HepG2 (cell line): ENCODE results near the gene ZNF276. TPM values are rescaled to one million over a fixed set of nuclear protein-coding genes. Genes with fewer than 3 reads are reported as not detected.
A peak's percentile ranks its signal among the peaks of the same experiment; 100 is the strongest.

Source experiments
- ATAC-seq: fragments of 200-7000 bp; cut with Tn5 transposase; 3 replicates; pipeline ENCODE4 v1.9.1; 2020; ENCODE audit warnings: mild to moderate bottlenecking, moderate library complexity
- BruUV-seq: library from RNA; stranded (reverse); fragments of 400-500 nt; replicated peaks from 2 replicates; lab custom pipeline; 2021; lab: Mats Ljungman, UMichigan
- CTCF ChIA-PET: fragments of 300-600 bp; formaldehyde crosslinking; extraction: SDS; loops from one replicate; lab custom pipeline; 2021; ENCODE audit warnings: low total read pairs, inconsistent platforms, low intra/inter-chr PET ratio; lab: Yijun Ruan, JAX
- POLR2A ChIA-PET: fragments of 350-600 bp; sonication (Branson Sonifier 250); formaldehyde crosslinking; loops from one replicate; lab custom pipeline; 2020; ENCODE audit warnings: antibody characterized with exemption, inconsistent platforms; lab: Yijun Ruan, JAX
- DNase-seq: peaks from one replicate; pipeline ENCODE4 v3.0.0-alpha.2; 2015; ENCODE audit warnings: low spot score
- FAIRE-seq: peaks from 3 replicates; lab custom pipeline; 2011; peaks lifted over from hg19 to GRCh38; lab: Jason Lieb, UNC
- H2AFZ ChIP-seq: one replicate; pipeline ENCODE4 v1.6.1; 2011; ENCODE audit warnings: low read length, inconsistent platforms
- H3K27ac ChIP-seq: fragments of 300-600 bp; 3 replicates; pipeline ENCODE4 v1.8.0; 2011; ENCODE audit warnings: mixed run types, mild to moderate bottlenecking, mixed read lengths, low read length, inconsistent platforms; ENCODE audit not compliant: insufficient read depth; ENCODE audit errors: extremely low read length
- H3K27me3 ChIP-seq, 2 experiments: fragments of 200-600 bp in 1 of 2; 2 replicates in 1 of 2; 3 replicates in 1 of 2; pipeline versions ENCODE4 v1.6.0 to v1.8.0; 2011; ENCODE audit warnings: low read length in 2 of 2, mild to moderate bottlenecking in 2 of 2, moderate library complexity in 2 of 2, inconsistent platforms in 1 of 2; ENCODE audit not compliant: insufficient read depth in 2 of 2, control insufficient read depth in 1 of 2
- H3K36me3 ChIP-seq, 2 experiments: fragments of 200-600 bp in 1 of 2; replicated peaks in 1 of 2; 2 replicates in 1 of 2; 3 replicates in 1 of 2; pipeline versions ENCODE4 v1.5.1 to v1.8.0; 2011; ENCODE audit warnings: low read length in 2 of 2, inconsistent platforms in 1 of 2; ENCODE audit not compliant: insufficient read depth in 2 of 2, control insufficient read depth in 1 of 2
- H3K4me1 ChIP-seq: 2 replicates; pipeline ENCODE4 v1.5.1; 2012; ENCODE audit warnings: low read length, inconsistent platforms; ENCODE audit not compliant: insufficient read depth
- H3K4me2 ChIP-seq: 2 replicates; pipeline ENCODE4 v1.6.0; 2011; ENCODE audit warnings: low read depth, low read length, inconsistent platforms
- H3K4me3 ChIP-seq, 3 experiments: fragments of 200-600 bp in 1 of 3; sonication (generic), shearing (Covaris generic) in 1 of 3; replicated peaks in 1 of 3; 2 replicates each; pipeline ENCODE4 v1.5.1; 2011 to 2016; ENCODE audit warnings: low read length in 3 of 3, inconsistent platforms in 2 of 3, low read depth in 2 of 3, mild to moderate bottlenecking in 2 of 3, control low read depth in 1 of 3, mixed read lengths in 1 of 3; ENCODE audit not compliant: insufficient read depth in 1 of 3
- H3K79me2 ChIP-seq: one replicate; pipeline ENCODE4 v1.6.1; 2011; ENCODE audit warnings: low read length, inconsistent platforms; ENCODE audit not compliant: insufficient read depth
- H3K9ac ChIP-seq: 2 replicates; pipeline ENCODE4 v1.6.0; 2011; ENCODE audit warnings: mild to moderate bottlenecking, low read depth, low read length, inconsistent platforms; ENCODE audit not compliant: insufficient read depth
- H3K9me3 ChIP-seq: 2 replicates; pipeline ENCODE4 v1.5.1; 2012; ENCODE audit warnings: mild to moderate bottlenecking, low read length
- H4K20me1 ChIP-seq: 2 replicates; pipeline ENCODE4 v1.6.0; 2011; ENCODE audit warnings: inconsistent platforms, mild to moderate bottlenecking, low read length, moderate library complexity; ENCODE audit not compliant: insufficient read depth
- BHLHE40 ChIP-seq: IDR thresholded peaks from 2 replicates; pipeline ENCODE4 v1.6.1; 2011; ENCODE audit warnings: low read length, improper control_type of control experiment
- HDAC2 ChIP-seq: sonication (generic); formaldehyde crosslinking; IDR thresholded peaks from 2 replicates; pipeline ENCODE4 v1.4.0; 2020; ENCODE audit warnings: missing genetic modification reagents
- WGBS: methylation state at CpG from one replicate; pipeline ENCODE4 v1.1.6; 2017; ENCODE audit warnings: low lambda C conversion rate; 5-methylcytosine and 5-hydroxymethylcytosine counted together
- in situ Hi-C: cut with HindIII; loops from 2 replicates; pipeline ENCODE4 v1.10.0; 2017; ENCODE audit warnings: low pct_unique_long_range_greater_than_20kb; ENCODE audit not compliant: extremely low pct_ligation_motif_present
- intact Hi-C: fragments of 100-400 bp; cut with micrococcal nuclease; formaldehyde crosslinking; loops from one replicate; pipeline ENCODE4 v1.10.0; 2022; ENCODE audit not compliant: unreplicated experiment
- polyA plus RNA-seq, 8 experiments: library from polyadenylated mRNA; depleted of rRNA in 3 of 8; stranded (reverse) in 7 of 8; unstranded in 1 of 8; fragments of >200 nt; fragmentation: Illumina TruSeq in 4 of 8; extraction: Trizol in 4 of 8; gene quantifications; 2 replicates each; pipeline versions ENCODE4 v1.2.1 to v1.2.3, GENCODE V29; 2011 to 2016; ENCODE audit warnings: low read depth in 4 of 8, missing spikeins in 1 of 8, mixed read lengths in 1 of 8; ENCODE audit not compliant: insufficient read depth in 1 of 8
- total RNA-seq, 5 experiments: library from RNA; depleted of rRNA; stranded (reverse); fragments of >200 nt; fragmentation: Illumina TruSeq; extraction: Trizol; gene quantifications; 2 replicates each; pipeline ENCODE4 v1.2.3, GENCODE V29; 2016; ENCODE audit warnings: low read depth in 1 of 5
- TF ChIP-seq, protein P1 (sequence below): sonication (generic); formaldehyde crosslinking; IDR thresholded peaks from 2 replicates; pipeline ENCODE4 v1.8.0; 2022; ENCODE audit warnings: missing genetic modification reagents, low read depth, mild to moderate bottlenecking, borderline replicate concordance
- TF ChIP-seq, protein P2 (sequence below): IDR thresholded peaks from 2 replicates; pipeline ENCODE4 v1.6.1; 2016; ENCODE audit warnings: low read depth, missing genetic modification reagents, missing compliant biosample characterization
- TF ChIP-seq, protein P3 (sequence below): sonication (generic); formaldehyde crosslinking; IDR thresholded peaks from 2 replicates; pipeline ENCODE4 v1.4.0; 2020; ENCODE audit warnings: mild to moderate bottlenecking, missing genetic modification reagents
- TF ChIP-seq, protein P4 (sequence below), 2 experiments: sonication (generic) in 1 of 2; formaldehyde crosslinking in 1 of 2; IDR thresholded peaks; 2 replicates each; pipeline versions ENCODE4 v1.4.0 to v1.6.1; 2018 to 2020; ENCODE audit warnings: missing genetic modification reagents in 2 of 2, borderline replicate concordance in 1 of 2, low read depth in 1 of 2, mild to moderate bottlenecking in 1 of 2, missing biosample characterization in 1 of 2

ZNF276 gene
- total and polyA plus RNA-seq, 2 of the 13 experiments (the other 11 are each of a cell fraction or from before 2014, with no cell fraction given), result 17.7 to 18.0 TPM

DNA sequence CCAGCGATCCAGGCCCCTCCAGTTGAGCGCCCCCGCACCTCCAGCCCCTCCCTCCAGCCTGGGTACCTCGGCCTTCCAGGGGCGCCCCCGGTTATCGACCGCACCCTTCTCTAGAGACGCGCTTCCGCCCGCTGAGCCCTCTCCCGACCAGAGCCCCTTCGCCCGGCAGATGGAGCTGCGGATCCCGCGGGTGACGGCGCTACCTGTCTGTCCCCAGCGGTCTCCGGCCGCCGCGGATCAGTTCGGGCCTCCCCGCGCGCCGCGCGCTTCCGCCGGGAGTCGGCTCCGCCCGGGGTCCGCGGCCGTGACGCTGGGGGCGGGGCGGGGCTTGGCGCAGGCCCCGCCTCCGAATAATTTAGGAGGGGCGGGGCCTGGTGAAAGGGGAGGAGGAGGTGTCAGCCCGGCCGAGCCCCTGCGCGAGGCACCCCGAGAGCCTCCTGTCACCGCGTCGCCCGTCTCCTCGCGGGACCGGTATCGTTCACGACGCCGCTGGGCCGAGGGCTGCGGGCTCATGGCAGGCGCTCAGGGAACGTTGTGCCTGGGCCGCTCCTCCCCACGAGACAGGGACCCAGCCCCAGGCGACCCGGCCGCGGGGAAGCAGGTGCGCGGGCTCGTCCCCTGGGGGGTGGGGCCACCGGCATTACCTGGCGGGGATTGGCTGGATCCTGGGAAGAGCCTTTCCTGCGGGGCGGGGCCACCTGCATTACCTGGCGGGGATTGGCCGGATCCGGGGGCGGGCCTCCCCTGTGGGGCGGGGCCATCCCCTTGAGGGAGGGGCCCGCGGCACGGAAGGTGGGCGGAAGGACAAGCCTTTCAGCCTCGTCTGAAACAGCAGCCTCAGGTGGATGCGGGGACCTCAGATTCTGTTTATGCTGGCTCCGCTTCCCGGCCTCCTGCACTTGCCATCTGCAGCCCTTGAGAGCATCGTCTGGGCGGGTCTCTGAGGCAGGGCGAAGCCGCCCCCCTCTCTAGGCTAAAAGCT lies 19.6 kb upstream of the ZNF276 start, which contains the start of gene SPATA2L:
SPATA2L (minus strand) TSS at position 281 of the 982 bp plus-strand sequence. CDS start 473 bp downstream, outside the sequence.
- Histone ChIP-seq H3K4me1 (peaks cover 29% of the 10 kb centered on the region), H2AFZ (no peak within 1 kb of the TSS), H3K4me2 (peak within 1 kb of the TSS; percentile 99), H3K27me3 (no peaks in the 10 kb centered on the region), H3K9me3 (no peaks in the 10 kb centered on the region), H3K27ac (peak within 1 kb of the TSS; percentile 82), H3K9ac (peak within 1 kb of the TSS; percentile 83), H3K36me3 (peaks cover 5 to 14% of the 10 kb centered on the region in 2 experiments; a peak in 2 of 5 replicates), H3K79me2 (peaks cover 2% of the 10 kb centered on the region), H3K4me3 (peak within 1 kb of the TSS; percentile 71 to 89 (median 84)), H4K20me1 (no peaks in the 10 kb centered on the region)
- FAIRE-seq (peak; percentile 82), ATAC-seq (peak; percentile 68), DNase-seq (peak; percentile 96)
- POLR2A ChIA-PET, result interaction anchor here (0.7 to 2.7 kb wide), 8 partner anchors 9 to 171 kb away, joined by 3 to 21 read pairs (median 4); partner anchors contain the start of genes CHMP1A, SPATA33, TCF25 and VPS9D1
- CTCF ChIA-PET, result interaction anchor here (1.4 kb wide), 1 partner anchor 14 kb away, joined by 3 read pairs; no protein-coding TSS in a partner anchor
- no TSS peak for BruUV-seq
- under 1% methylated on average over 59 of the region's 97 CpGs for WGBS
- intact Hi-C loops (loop anchor here (2.0 to 10.0 kb wide), 4 partner anchors 15 to 216 kb away; partner anchors contain the start of genes CDK10, MC1R and SPIRE2), in situ Hi-C loops (loop anchor here (5.0 kb wide), 1 partner anchor 44 kb away; the partner anchor contains the start of genes CHMP1A and SPATA33)
- TF ChIP-seq, protein P1, sequence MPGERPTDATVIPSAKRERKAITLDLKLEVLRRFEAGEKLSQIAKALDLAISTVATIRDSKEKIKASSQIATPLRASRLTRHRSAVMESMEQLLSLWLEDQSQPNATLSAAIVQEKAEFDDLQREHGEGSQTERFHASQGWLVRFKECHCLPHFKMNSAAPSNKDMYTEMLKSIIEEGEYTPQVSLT (CRISPR knock-in tag), result no peak
- 0 out of 2 replicates have a peak, but pooled peaks have one; percentile 9 for TF ChIP-seq BHLHE40
- TF ChIP-seq, protein P2, sequence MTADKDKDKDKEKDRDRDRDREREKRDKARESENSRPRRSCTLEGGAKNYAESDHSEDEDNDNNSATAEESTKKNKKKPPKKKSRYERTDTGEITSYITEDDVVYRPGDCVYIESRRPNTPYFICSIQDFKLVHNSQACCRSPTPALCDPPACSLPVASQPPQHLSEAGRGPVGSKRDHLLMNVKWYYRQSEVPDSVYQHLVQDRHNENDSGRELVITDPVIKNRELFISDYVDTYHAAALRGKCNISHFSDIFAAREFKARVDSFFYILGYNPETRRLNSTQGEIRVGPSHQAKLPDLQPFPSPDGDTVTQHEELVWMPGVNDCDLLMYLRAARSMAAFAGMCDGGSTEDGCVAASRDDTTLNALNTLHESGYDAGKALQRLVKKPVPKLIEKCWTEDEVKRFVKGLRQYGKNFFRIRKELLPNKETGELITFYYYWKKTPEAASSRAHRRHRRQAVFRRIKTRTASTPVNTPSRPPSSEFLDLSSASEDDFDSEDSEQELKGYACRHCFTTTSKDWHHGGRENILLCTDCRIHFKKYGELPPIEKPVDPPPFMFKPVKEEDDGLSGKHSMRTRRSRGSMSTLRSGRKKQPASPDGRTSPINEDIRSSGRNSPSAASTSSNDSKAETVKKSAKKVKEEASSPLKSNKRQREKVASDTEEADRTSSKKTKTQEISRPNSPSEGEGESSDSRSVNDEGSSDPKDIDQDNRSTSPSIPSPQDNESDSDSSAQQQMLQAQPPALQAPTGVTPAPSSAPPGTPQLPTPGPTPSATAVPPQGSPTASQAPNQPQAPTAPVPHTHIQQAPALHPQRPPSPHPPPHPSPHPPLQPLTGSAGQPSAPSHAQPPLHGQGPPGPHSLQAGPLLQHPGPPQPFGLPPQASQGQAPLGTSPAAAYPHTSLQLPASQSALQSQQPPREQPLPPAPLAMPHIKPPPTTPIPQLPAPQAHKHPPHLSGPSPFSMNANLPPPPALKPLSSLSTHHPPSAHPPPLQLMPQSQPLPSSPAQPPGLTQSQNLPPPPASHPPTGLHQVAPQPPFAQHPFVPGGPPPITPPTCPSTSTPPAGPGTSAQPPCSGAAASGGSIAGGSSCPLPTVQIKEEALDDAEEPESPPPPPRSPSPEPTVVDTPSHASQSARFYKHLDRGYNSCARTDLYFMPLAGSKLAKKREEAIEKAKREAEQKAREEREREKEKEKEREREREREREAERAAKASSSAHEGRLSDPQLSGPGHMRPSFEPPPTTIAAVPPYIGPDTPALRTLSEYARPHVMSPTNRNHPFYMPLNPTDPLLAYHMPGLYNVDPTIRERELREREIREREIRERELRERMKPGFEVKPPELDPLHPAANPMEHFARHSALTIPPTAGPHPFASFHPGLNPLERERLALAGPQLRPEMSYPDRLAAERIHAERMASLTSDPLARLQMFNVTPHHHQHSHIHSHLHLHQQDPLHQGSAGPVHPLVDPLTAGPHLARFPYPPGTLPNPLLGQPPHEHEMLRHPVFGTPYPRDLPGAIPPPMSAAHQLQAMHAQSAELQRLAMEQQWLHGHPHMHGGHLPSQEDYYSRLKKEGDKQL (CRISPR knock-in tag), result no peak
- peak; percentile 9; the same call in 1 of the 2 replicates for TF ChIP-seq HDAC2 (CRISPR knock-in tag)
- TF ChIP-seq, protein P3, sequence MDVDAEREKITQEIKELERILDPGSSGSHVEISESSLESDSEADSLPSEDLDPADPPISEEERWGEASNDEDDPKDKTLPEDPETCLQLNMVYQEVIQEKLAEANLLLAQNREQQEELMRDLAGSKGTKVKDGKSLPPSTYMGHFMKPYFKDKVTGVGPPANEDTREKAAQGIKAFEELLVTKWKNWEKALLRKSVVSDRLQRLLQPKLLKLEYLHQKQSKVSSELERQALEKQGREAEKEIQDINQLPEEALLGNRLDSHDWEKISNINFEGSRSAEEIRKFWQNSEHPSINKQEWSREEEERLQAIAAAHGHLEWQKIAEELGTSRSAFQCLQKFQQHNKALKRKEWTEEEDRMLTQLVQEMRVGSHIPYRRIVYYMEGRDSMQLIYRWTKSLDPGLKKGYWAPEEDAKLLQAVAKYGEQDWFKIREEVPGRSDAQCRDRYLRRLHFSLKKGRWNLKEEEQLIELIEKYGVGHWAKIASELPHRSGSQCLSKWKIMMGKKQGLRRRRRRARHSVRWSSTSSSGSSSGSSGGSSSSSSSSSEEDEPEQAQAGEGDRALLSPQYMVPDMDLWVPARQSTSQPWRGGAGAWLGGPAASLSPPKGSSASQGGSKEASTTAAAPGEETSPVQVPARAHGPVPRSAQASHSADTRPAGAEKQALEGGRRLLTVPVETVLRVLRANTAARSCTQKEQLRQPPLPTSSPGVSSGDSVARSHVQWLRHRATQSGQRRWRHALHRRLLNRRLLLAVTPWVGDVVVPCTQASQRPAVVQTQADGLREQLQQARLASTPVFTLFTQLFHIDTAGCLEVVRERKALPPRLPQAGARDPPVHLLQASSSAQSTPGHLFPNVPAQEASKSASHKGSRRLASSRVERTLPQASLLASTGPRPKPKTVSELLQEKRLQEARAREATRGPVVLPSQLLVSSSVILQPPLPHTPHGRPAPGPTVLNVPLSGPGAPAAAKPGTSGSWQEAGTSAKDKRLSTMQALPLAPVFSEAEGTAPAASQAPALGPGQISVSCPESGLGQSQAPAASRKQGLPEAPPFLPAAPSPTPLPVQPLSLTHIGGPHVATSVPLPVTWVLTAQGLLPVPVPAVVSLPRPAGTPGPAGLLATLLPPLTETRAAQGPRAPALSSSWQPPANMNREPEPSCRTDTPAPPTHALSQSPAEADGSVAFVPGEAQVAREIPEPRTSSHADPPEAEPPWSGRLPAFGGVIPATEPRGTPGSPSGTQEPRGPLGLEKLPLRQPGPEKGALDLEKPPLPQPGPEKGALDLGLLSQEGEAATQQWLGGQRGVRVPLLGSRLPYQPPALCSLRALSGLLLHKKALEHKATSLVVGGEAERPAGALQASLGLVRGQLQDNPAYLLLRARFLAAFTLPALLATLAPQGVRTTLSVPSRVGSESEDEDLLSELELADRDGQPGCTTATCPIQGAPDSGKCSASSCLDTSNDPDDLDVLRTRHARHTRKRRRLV (CRISPR knock-in tag), result no peak
- TF ChIP-seq, protein P4, sequence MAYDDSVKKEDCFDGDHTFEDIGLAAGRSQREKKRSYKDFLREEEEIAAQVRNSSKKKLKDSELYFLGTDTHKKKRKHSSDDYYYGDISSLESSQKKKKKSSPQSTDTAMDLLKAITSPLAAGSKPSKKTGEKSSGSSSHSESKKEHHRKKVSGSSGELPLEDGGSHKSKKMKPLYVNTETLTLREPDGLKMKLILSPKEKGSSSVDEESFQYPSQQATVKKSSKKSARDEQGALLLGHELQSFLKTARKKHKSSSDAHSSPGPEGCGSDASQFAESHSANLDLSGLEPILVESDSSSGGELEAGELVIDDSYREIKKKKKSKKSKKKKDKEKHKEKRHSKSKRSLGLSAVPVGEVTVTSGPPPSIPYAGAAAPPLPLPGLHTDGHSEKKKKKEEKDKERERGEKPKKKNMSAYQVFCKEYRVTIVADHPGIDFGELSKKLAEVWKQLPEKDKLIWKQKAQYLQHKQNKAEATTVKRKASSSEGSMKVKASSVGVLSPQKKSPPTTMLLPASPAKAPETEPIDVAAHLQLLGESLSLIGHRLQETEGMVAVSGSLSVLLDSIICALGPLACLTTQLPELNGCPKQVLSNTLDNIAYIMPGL (CRISPR knock-in tag; IDR thresholded peaks at IDR 0.05; ENCODE audit: borderline replicate concordance in 1 of 2, low read depth in 1 of 2), result peak; percentile 38 to 58; a peak in 3 of 4 replicates
